MCF 10A (cell line): Measurements from ENCODE around the gene GSE1. TPM values are rescaled to one million over a fixed set of nuclear protein-coding genes. Genes with fewer than 3 reads are reported as not detected.

ENCODE experiments used
- BruUV-seq: library from RNA; stranded (reverse); fragments of 400-500 nt; replicated peaks from 2 replicates; lab custom pipeline; 2021; lab: Mats Ljungman, UMichigan
- CTCF ChIA-PET: fragments of 300-600 bp; sonication (Branson Sonifier 250); formaldehyde crosslinking; extraction: SDS; loops from one replicate; lab custom pipeline; 2021; ENCODE audit warnings: antibody characterized with exemption, inconsistent platforms; lab: Yijun Ruan, JAX
- POLR2A ChIA-PET: fragments of 300-600, 350-650 bp; sonication (Branson Sonifier 250); formaldehyde crosslinking; extraction: SDS; loops from one replicate; lab custom pipeline; 2020; ENCODE audit warnings: antibody characterized with exemption, inconsistent platforms; lab: Yijun Ruan, JAX
- DNase-seq: peaks from one replicate; pipeline ENCODE4 v3.0.0-alpha.2; 2018; ENCODE audit not compliant: unreplicated experiment
- H3K27ac Mint-ChIP-seq: one replicate; pipeline ENCODE4 v1.8.0; 2022; ENCODE audit warnings: mild to moderate bottlenecking, low read depth, mixed read lengths; ENCODE audit not compliant: unreplicated experiment
- H3K27me3 Mint-ChIP-seq: one replicate; pipeline ENCODE4 v1.8.0; 2022; ENCODE audit warnings: mixed read lengths; ENCODE audit not compliant: insufficient read depth, unreplicated experiment
- H3K36me3 Mint-ChIP-seq: one replicate; pipeline ENCODE4 v1.8.0; 2022; ENCODE audit warnings: mild to moderate bottlenecking, moderate library complexity, mixed read lengths; ENCODE audit not compliant: insufficient read depth, unreplicated experiment
- H3K4me1 Mint-ChIP-seq: one replicate; pipeline ENCODE4 v1.8.0; 2022; ENCODE audit warnings: mixed read lengths; ENCODE audit not compliant: insufficient read depth, unreplicated experiment
- H3K4me3 Mint-ChIP-seq: one replicate; pipeline ENCODE4 v1.8.0; 2022; ENCODE audit warnings: mild to moderate bottlenecking, moderate library complexity, mixed read lengths; ENCODE audit not compliant: unreplicated experiment
- H3K9me3 Mint-ChIP-seq: one replicate; pipeline ENCODE4 v1.8.0; 2022; ENCODE audit warnings: mixed read lengths; ENCODE audit not compliant: unreplicated experiment
- CTCF ChIP-seq: fragments of 200-600 bp; IDR thresholded peaks from one replicate; pipeline ENCODE4 v1.8.0; 2022; ENCODE audit warnings: antibody characterized with exemption, mild to moderate bottlenecking; ENCODE audit not compliant: unreplicated experiment
- intact Hi-C: fragments of 100-400 bp; cut with micrococcal nuclease; formaldehyde crosslinking; loops from 2 replicates; pipeline ENCODE4 v1.14.1; 2022
- total RNA-seq: library from RNA; stranded (reverse); gene quantifications from 2 replicates; pipeline ENCODE4 v1.2.3, GENCODE V29; 2022

GSE1 gene
- total RNA-seq, 1 experiment from 2014 or later, result 52.9 TPM

- no peak for TF ChIP-seq CTCF
- peaks cover 15% of the 10 kb centered on the region for H3K36me3 Mint-ChIP-seq
- POLR2A ChIA-PET, result no interaction called here
- BruUV-seq, result no TSS peak
- H3K4me3 Mint-ChIP-seq, result no peak overlapping the region
- CTCF ChIA-PET, result no interaction called here
- no peak for DNase-seq
- no peak overlapping the region for H3K27ac Mint-ChIP-seq
- no peaks in the 10 kb centered on the region for H3K4me1 Mint-ChIP-seq
- no peaks in the 10 kb centered on the region for H3K9me3 Mint-ChIP-seq
- no peaks in the 10 kb centered on the region for H3K27me3 Mint-ChIP-seq
- intact Hi-C loops, result no loop called here
These were observed 29.5 kb upstream of the GSE1 start for GRCh38 chr16:85583491-85584181.

- peaks cover 11% of the 10 kb centered on the region for H3K36me3 Mint-ChIP-seq
- no peaks in the 10 kb centered on the region for H3K4me1 Mint-ChIP-seq
- H3K27me3 Mint-ChIP-seq, result no peaks in the 10 kb centered on the region
- H3K4me3 Mint-ChIP-seq, result no peak overlapping the region
- POLR2A ChIA-PET, result no interaction called here
- no TSS peak for BruUV-seq
- H3K9me3 Mint-ChIP-seq, result no peaks in the 10 kb centered on the region
- no peak for DNase-seq
- intact Hi-C loops, result no loop called here
- TF ChIP-seq CTCF, result no peak
- CTCF ChIA-PET, result no interaction called here
- no peak overlapping the region for H3K27ac Mint-ChIP-seq
These were observed 28.9 kb upstream of the GSE1 start for GRCh38 chr16:85584267-85584666.

GRCh38 chr16:85584819-85585282, 28.3 kb upstream of the GSE1 start:
- TF ChIP-seq CTCF, result no peak
- intact Hi-C loops, result no loop called here
- no peaks in the 10 kb centered on the region for H3K4me1 Mint-ChIP-seq
- no peaks in the 10 kb centered on the region for H3K9me3 Mint-ChIP-seq
- no peak overlapping the region for H3K27ac Mint-ChIP-seq
- H3K36me3 Mint-ChIP-seq, result peaks cover 11% of the 10 kb centered on the region
- DNase-seq, result no peak
- no peak overlapping the region for H3K4me3 Mint-ChIP-seq
- CTCF ChIA-PET, result interaction anchor here (0.6 kb wide), 1 partner anchor 1100 kb away, joined by 3 read pairs; no protein-coding TSS in a partner anchor
- POLR2A ChIA-PET, result no interaction called here
- no TSS peak for BruUV-seq
- H3K27me3 Mint-ChIP-seq, result no peaks in the 10 kb centered on the region

GRCh38 chr16:85585711-85586110, 27.4 kb upstream of the GSE1 start:
- ChIA-PET CTCF (no interaction called here), POLR2A (no interaction called here)
- intact Hi-C loops, result no loop called here
- Mint-ChIP-seq H3K9me3 (no peaks in the 10 kb centered on the region), H3K4me3 (no peak overlapping the region), H3K27me3 (no peaks in the 10 kb centered on the region), H3K36me3 (peaks cover 11% of the 10 kb centered on the region), H3K4me1 (no peaks in the 10 kb centered on the region), H3K27ac (no peak overlapping the region)
- BruUV-seq, result no TSS peak
- no peak for TF ChIP-seq CTCF
- no peak for DNase-seq
